Measurements from ENCODE around the gene CRCP.
"Not testable (repeated sequence)": the region's sequence is repeated elsewhere in the genome, so short reads cannot be mapped to it uniquely, and the experiment has no call there.

CRCP gene

DNA sequence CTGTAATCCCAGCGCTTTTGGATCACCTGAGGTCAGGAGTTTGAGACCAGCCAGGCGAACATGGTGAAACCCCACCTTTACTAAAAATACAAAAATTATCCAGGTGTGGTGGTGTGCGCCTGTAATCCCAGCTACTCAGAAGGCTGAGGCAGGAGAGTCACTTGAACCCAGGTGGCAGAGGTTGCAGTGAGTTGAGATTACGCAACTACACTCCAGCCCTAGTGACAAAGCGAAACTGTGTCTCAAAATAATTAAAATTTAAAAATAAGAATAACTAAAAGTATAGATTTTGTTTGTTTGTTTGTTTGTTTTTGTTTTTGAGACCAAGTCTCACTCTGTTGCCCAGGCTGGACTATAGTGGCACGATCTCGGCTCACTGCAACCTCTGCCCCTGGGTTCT is 41.4 kb downstream of the CRCP start:
- not testable (repeated sequence) for DNase-seq (ENCODE audit: low spot score)

DNA sequence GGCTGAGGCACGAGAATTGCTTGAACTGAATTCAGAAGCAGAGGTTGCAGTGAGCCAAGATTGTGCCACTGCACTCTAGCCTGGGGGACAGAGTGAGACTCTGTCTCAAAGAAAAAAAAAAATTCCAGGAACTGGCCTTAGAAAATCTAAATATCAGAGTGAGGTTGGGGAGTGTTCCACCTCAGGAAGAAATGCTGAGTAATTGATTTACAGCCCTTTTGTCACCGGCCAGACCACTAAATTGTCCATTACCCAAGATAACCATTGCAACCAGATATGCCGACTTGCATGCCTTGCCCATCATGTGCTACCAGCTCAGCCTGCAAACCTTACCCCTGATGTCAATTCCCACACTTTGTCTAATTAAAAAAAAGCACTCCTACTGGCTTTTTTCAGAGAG is 42.4 kb downstream of the CRCP start:
- DNase-seq (ENCODE audit: low spot score) = no peak

DNA sequence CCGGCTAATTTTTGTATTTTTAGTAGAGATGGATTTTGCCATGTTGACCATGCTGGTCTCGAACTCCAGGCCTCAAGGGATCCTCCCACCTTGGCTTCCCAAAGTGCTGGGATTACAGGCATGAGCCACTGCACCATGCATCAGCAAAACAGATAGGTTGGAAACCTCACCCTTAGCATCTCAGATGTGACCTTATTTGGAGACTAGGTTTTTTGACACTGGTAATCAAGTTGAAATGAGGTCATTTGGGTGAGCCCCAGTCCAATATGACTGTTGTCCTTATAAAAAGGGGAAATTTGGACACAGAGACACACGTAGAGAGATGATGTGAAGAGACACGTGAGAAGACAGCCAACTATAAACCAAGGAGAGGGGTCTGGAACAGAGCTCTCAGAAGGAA is 48.0 kb downstream of the CRCP start:
- no peak for DNase-seq (ENCODE audit: low spot score)

DNA sequence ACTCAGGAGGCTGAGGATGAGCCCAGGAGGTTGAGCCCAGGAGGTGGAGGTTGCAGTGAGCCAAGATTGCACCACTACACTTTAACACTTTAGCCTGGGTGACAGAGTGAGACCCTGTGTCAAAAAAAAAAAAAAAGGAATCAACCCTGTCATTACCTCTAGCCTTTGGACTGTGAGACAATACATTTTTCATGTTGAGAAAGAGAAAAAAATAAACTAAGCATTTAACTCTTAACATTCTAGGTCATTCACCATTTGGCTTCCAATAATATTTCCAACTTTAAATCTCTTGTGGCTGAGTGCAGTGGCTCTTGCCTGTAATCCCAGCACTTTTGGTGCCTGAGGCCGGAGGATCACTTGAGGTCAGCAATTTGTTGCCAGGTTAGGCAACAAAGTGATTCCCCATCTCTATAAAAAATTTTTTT is 48.6 kb downstream of the CRCP start:
- no peak for DNase-seq (ENCODE audit: low spot score)

DNA sequence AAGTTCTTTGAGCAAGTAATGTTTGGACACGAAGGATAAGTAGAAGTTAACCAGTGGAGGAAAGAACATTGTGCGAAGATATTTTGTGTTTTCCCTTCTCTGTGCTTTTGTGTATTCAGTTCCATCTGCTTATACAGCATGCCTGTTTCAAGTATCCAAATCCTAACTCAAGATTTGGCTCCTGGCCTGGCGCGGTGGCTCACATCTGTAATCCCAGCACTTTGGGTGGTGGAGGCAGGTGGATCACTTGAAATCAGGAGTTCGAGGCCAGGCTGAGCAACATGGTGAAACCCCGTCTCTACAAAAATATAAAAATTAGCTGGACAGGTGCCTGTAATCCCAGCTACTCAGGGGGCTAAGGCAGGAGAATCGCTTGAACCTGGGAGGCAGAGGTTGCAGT is 49.7 kb downstream of the CRCP start:
- DNase-seq (ENCODE audit: low spot score) = no peak

DNA sequence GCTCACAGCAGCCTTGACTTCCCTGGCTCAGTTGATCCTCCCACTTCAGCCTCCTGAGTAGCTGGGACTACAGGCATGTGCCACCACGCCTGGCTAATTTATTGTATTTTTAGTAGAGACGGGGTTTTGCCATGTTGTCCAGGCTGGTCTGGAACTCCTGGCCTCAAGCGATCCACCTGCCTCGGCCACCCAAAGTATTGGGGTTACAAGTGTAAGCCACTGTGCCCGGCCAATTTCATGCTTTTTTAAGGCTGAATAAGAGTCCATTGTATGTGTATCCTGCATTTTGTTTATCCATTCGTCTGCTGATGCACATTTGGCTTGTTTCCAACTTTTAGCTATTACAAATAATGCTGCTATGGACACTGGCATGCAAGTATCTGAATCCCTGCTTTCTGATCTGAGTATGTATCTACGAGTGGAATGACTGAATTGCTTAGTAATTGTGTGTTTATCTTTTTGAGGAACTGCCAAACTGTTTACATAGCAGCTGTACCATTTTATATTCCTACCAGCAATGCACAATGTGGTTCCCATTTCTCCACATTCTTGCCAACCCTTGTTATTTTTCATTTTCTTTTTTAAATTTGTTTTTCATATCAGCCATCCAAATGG is 53.2 kb downstream of the CRCP start:
- DNase-seq (ENCODE audit: low spot score) = no peak

DNA sequence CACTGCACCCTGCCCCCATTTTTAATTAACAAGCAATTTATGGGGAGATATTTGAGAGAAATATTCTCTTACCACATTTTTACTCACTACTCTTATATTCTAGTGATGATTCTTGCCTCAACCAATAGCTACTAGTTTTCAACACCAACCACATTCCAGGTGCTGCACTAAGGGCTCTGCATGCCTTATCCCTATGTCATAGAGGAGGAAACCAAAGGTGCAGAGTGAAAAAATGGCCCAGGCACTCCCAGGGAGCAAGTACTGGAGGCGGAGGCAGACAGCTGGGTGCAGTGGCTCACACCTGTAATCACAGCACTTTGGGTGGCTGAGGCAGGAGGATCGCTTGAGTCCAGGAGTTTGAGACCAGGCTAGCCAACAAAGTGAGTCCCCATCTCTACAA is 55.0 kb downstream of the CRCP start:
- DNase-seq (ENCODE audit: low spot score) = no peak

DNA sequence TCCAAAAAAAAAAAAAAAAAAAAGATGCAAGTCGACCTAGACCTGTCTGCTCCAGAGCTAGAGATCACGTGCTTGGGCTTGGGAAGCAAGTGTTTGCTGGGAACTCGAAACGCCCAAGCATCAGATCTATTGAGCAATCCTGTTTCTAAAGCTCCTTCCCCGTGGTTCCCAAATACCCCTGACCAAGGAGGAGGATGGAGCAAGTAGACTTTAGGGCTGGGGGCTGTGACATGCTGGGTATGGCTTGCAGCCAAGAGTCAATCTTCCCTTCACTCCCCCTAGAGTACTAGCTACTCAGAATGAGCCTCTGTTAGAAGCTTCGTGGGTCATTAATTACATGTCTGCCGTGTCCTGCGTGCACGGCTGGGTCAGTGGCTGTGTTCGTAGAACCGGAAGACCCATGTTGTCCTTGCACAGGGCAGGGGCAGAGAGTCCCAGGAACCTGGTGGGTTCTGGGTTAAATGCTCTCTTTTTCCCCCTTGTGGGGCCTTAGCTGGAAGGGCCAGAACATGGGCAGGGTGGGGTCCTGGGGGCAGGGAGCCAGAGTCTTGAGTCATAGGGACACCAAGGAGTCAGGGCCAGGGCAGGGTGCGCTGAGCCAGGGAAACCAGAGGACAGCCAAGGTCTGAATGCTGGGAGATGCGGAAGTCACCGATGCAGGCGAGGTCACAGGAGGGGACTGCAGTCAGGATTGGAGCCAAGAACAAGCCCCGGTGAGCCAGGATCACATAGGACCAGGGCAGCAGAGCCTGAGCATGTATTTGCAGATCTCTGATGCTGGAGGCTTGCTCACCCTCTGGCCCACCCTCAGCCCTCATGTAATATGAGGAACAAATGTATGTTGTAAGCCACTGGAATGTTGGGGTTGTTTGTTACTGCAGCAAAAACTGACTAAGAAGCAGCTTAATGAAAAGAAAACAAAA is 55.9 kb downstream of the CRCP start:
- DNase-seq (ENCODE audit: low spot score) = no peak

DNA sequence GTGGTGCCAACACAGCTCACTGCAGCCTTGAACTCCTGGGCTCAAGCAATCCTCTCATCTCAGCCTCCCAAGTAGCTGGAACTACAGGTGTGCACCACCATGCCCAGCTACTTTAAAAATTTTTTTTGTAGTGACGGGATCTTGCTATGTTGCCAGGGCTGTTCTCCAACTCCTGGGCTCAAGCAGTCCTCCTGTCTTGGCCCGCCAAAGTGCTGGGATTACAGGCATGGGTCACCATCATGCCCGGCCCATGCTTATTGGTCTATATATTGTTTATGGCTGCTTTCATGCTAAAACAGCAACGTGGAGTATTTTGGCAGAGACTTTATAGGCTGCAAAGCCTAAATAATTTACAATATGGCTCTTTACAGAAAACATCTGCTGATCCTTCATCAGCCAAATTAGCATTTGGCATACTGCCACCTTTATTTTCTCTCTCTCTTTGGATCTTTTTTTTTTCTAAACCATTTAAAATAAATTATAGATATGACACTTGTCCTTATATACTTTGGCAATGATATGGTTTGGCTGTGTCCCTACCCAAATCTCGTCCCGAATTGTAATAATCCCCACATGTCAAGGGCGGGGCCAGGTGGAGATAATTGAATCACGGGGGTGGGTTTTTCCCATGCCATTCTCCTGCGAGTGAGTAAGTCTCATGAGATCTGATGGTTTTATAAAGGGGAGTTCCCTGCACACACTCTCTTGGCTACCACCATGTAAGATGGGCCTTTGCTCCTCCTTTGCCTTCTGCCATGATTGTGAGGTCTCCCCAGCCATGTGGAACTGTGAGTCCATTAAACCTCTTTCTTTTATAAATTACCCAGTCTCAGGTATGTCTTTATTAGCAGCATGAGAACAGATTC is 58.1 kb downstream of the CRCP start:
- DNase-seq (ENCODE audit: low spot score) = not testable (repeated sequence)

DNA sequence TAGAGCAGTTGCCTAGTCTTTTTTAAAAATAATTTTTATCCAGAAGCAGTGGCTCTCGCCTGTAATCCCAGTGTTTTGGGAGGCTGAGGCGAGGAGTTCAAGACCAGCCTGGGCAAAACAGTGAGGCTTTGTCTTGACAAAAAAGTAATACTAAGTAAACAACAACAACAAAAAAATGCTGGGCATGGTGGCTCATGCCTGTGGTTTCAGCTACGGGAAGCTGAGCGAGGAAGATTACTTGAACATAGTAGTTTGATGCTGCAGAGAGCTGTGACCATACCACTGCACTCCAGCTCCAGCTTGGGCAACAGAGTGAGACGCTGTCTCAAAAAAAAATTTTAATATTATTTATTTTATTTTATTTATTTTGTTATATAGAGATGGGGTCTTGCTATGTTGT is 59.2 kb downstream of the CRCP start:
- DNase-seq (ENCODE audit: low spot score) = no peak

DNA sequence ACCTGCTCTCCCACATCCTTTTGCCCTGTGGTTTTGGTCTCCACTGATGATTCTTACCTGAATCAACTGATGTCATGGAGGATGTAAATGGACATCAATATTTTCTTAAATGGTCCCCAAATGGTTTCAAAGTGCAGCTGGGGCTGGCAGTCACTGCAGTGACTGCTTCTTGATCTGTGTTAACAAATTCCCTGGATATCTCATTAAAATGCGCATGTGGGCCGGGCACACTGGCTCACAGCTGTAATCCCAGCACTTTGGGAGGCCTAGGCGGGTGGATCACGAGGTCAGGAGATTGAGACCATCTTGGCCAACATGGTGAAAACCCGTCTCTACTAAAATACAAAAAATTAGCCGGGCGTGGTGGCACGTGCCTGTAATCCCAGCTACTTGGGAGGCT is 60.4 kb downstream of the CRCP start:
- not testable (repeated sequence) for DNase-seq (ENCODE audit: low spot score)

DNA sequence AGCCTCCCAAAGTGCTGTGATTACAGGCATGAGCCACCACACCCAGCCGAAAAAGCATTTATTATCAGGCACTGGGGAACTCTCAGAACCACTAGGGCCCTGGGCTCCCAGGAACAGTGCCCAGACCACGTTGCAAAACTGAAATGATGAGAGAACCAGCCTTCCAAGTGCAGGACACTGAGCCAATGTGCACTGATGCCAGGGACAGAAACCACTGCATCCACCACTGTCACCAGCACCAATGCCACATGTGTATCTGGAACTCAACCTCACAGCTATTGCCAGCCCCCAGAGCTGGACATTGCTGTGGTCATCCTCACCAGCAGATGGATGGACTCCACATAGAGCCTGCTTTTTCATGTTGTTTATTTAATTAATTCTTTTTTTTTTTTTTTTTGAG is 62.3 kb downstream of the CRCP start:
- DNase-seq (ENCODE audit: low spot score) = no peak

DNA sequence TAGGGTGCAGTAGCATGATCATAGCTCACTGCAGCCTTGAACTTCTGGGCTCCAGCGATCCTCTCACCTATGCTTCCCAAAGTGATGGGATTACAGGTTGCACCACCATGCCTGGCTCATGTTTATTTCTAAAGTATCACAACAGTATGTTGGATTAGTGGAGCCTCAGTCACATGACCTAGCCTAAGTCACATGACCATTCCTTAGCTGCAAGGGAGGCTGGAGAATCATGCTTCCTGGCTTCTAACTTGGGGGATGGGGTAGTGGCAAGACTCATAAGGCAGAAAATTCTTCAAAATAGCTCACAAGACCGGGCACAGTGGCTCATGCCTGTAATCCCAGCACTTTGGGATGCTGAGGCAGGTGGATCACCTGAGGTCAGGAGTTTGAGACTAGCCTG is 63.6 kb downstream of the CRCP start:
- DNase-seq (ENCODE audit: low spot score) = no peak

DNA sequence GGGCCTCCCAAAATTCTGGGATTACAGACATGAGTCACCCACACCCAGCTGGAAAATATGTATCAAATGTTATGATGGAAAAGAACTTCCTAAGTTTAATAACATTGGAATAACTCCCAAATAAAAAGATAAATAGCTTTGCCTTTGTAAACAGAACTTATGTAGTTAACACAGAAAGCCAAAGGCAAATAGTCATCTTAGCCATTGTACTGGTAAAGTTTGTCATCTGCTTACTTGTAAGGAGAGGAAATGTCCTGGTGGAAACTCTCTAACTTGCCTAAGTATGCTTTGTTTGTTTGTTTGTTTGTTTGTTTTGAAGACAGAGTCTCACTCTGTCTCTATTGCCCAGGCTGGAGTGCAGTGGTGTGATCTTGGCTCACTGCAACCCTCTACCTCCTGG is 66.7 kb downstream of the CRCP start:
- no peak for DNase-seq (ENCODE audit: low spot score)

DNA sequence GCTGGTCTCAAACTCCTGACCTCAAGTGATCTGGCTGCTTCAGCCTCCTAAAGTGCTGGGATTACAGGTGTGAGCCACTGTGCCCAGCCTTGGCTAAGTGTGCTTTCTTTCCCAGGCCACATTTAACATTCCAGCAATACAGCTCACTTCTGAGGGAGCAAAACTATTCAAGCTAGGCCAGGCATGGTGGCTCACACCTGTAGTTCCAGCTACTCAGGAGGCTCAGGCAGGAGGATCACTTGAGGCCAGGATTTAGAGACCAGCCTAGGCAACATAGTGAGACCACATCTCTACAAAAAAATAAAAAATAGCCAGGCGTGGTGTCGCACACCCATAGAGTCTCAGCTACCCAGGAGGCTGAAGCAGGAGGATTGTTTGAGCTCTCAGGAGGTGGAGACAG is 67.2 kb downstream of the CRCP start:
- DNase-seq (ENCODE audit: low spot score) = no peak

DNA sequence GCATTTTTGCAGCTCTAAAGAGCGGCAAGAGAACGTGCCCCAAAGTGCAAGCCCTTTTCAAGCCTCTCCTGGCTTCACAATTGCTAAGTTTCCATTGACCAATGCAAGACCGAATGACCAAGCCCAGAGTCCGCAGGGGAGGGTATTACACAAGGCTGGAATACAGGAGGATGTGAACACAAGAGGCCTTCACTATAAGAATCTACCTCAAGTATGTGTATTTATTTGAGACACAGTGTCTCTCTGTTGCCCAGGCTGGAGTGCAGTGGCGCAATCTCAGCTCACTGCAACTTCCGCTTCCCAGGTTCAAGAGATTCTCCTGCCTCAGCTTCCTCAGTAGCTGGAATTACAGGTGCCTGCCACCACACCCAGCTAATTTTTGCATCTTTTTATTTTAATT is 68.3 kb downstream of the CRCP start:
- DNase-seq (ENCODE audit: low spot score) = no peak

DNA sequence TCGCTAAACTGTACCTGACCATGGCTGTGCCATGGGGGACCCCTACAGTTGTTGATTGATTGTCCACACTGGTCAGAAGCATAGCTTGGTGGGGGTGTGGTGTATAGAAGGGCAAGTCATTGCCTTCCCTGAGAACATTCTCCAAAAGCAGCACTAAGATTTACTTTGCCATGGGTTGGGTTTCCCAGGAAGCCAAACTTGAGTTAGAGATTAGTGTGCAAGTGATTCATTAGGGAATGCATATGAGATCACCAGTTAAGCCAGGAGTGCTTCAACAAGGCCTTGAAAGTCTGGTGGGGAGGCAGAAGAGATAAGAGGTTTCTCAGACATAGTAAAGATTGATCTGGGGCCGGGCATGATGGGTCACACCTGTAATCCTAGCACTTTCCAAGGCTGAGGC is 69.1 kb downstream of the CRCP start:
- no peak for DNase-seq (ENCODE audit: low spot score)

DNA sequence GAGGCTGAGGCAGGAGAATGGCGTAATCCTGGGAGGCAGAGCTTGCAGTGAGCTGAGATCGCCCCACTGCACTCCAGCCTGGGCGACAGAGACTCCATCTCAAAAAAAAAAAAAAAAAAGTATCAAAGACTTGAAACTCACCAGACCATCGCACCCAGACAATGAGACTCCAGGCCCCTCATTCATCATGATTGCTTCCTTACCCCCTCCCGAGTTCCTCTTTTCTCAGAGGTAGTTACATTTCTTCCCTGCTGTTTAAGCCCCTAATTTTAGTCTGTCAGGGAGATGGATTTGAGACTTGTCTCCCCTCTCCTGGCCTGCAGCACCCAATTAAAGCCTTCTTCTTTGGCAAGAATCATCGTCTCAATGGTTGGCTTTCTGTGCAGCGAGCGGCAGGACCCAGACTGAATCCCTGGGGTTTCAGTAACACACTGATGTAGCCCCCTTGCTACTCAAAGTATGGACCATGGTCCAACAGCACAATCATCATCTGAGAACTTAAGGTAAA is 71.1 kb downstream of the CRCP start:
- no peak for DNase-seq (ENCODE audit: low spot score)

DNA sequence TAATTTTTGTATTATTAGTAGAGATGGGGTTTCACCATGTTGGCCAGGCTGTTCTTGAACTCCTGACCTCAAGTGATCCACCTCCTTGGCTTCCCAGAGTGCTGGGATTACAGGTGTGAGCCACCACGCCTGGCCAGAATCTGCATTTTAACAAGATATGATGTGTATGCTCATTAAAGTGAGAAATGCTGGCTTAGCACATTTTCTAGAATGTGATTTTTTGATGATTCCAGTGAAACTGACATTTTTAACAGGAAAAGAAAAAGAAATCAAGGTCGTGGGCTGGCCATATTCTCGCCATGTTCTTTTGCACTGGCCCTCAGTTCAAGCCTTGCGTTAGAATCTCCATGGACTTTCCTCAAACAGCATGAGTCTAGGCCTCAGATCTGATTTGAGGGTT is 72.3 kb downstream of the CRCP start:
- no peak for DNase-seq (ENCODE audit: low spot score)

DNA sequence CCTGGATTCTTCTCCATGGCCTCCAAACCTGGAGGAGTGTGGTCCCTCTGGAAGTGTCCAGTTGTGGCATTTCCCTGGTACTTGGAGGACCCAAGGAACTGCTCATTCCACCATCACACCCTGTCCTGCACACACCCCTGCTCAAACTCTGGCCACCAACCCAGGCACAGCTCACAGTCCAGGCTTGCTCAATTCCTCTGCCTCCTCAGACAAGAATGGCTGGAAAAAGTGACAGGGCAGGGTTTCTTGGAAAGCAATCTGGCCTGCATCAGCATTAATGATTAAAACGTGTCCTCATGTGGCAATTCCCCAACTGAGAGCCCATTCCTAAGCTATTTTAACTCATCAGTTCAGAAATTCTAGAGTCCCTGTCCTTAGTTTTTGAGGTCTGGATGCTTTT is 73.3 kb downstream of the CRCP start:
- DNase-seq (ENCODE audit: low spot score) = no peak

DNA sequence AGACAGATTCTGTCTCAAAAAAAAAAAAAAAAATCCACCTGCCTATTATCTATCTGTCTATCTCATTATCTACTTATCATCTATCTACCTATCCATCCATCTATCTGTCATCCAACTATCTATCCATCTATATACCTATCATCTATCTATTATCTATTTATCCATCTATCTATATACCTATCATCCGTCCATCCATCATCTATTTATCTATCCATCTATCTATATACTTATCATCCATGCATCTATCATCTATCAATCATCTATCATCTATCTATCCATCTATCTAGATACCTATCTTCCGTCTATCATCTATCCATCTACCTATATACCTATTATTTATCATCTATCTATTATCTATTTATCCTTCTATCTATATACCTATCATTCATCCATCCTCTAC is 74.0 kb downstream of the CRCP start:
- no peak for DNase-seq (ENCODE audit: low spot score)

DNA sequence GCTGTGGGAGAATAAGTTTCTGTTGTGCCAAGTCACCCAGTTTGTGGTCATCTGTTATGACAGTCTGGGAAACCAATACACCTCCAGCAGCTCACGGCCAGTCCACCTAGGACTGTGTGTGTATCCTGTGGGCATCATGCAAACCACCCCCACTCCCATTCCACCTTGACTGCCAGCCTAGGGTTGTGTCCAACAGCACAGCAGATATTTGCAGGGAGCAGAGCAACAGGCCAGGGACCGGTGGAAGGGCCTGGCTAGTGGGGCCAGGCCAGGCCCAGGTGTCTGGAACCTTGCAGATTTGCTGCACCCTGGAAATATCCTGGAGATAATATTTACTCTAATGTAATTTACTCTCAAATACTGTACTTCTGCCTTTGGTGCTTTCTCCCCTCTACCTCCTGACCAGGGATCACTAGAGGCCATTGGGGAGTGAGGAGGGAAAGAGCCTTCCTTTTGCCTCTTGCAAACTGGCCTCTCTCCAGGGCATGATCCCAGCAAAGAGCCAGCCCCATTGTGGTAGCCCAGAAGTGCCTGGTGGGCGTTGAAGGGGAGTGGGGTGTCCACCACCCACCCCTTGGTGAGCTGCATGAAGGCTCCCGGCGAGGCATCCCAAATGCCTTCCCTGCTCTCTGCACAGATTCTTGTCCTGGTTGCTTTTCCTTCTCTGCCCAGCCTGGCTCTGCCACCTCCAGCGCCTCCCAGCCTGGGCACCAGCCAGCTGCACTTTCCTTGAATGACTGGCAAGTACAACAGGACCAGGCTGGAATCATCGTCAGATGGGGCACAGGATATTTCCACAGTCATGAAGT is 75.3 kb downstream of the CRCP start:
- no peak for DNase-seq (ENCODE audit: low spot score)
